Spleen (tissue), 7 donors: Measurements from ENCODE around the gene PDE4B.

Experiments
- CTCF ChIP-seq, 11 experiments: fragments of 200-600 bp in 7 of 11; fragments of 450-650 bp in 4 of 11; sonication (generic) in 4 of 11; IDR thresholded peaks in 8 of 11; conservative IDR thresholded peaks in 3 of 11; 1 replicate in 7 of 11; 2 replicates in 4 of 11; pipeline versions ENCODE4 v1.4.0 to v1.8.0; 2016 to 2021; ENCODE audit warnings: antibody characterized with exemption in 11 of 11, inconsistent platforms in 4 of 11, mild to moderate bottlenecking in 1 of 11
- POLR2A ChIP-seq, 3 donors: fragments of 450-650 bp; IDR thresholded peaks; one replicate each; pipeline ENCODE4 v1.5.1; 2017; ENCODE audit warnings: antibody characterized with exemption in 3 of 3, mild to moderate bottlenecking in 1 of 3
- POLR2AphosphoS5 ChIP-seq, 3 donors: sonication (generic); formaldehyde crosslinking; IDR thresholded peaks; one replicate each; pipeline ENCODE4 v1.5.1; 2017; ENCODE audit warnings: antibody characterized with exemption in 3 of 3
- donor health status: DM: no; HTN: no; CAD: no; lungs with moderate emphysema.
- donor health status: DM: no; HTN: no; CAD: no.
- donor health status: DM: no; HTN: no; CAD: no.

GRCh38 chr1:65894738-65895605, 102.3 kb downstream of the PDE4B start:
- TF ChIP-seq POLR2A (IDR thresholded peaks at IDR 0.05) (no peak), POLR2AphosphoS5 (IDR thresholded peaks at IDR 0.05) (no peak), CTCF (IDR thresholded peaks at IDR 0.05 in 8 of 11, conservative IDR thresholded peaks at IDR 0.05 in 3 of 11) (no peak)
